Spleen (tissue), 7 donors: ENCODE results near the gene TM4SF4.

Source experiments
- CTCF ChIP-seq, 11 experiments: fragments of 200-600 bp in 7 of 11; fragments of 450-650 bp in 4 of 11; sonication (generic) in 4 of 11; IDR thresholded peaks in 8 of 11; conservative IDR thresholded peaks in 3 of 11; 1 replicate in 7 of 11; 2 replicates in 4 of 11; pipeline versions ENCODE4 v1.4.0 to v1.8.0; 2016 to 2021; ENCODE audit warnings: antibody characterized with exemption in 11 of 11, inconsistent platforms in 4 of 11, mild to moderate bottlenecking in 1 of 11
- POLR2A ChIP-seq, 3 donors: fragments of 450-650 bp; IDR thresholded peaks; one replicate each; pipeline ENCODE4 v1.5.1; 2017; ENCODE audit warnings: antibody characterized with exemption in 3 of 3, mild to moderate bottlenecking in 1 of 3
- donor health status: DM: no; HTN: no; CAD: no; lungs with moderate emphysema.
- donor health status: DM: no; HTN: no; CAD: no.
- donor health status: DM: no; HTN: no; CAD: no.

GRCh38 chr3:149426325-149426724, 48.2 kb upstream of the TM4SF4 start:
- TF ChIP-seq CTCF (IDR thresholded peaks at IDR 0.05 in 8 of 11, conservative IDR thresholded peaks at IDR 0.05 in 3 of 11) (no peak), POLR2A (IDR thresholded peaks at IDR 0.05) (no peak)
